M059J (cell line): Measurements from ENCODE around the gene TRAF3. TPM values are rescaled to one million over a fixed set of nuclear protein-coding genes. Genes with fewer than 3 reads are reported as not detected.

ENCODE experiments used
- DNase-seq: peaks from one replicate; pipeline ENCODE4 v3.0.0-alpha.2; 2012; ENCODE audit warnings: low read depth
- total RNA-seq: library from RNA; depleted of rRNA; stranded (reverse); fragments of >200 nt; shearing (Covaris generic); gene quantifications from 2 replicates; pipeline ENCODE4 v1.2.3, GENCODE V29; 2014

The TRAF3 gene
- total RNA-seq, 1 experiment from 2014 or later, result 16.1 TPM

GRCh38 chr14:102892651-102893050 is 115.4 kb downstream of the TRAF3 start:
- no peak for DNase-seq

DNA sequence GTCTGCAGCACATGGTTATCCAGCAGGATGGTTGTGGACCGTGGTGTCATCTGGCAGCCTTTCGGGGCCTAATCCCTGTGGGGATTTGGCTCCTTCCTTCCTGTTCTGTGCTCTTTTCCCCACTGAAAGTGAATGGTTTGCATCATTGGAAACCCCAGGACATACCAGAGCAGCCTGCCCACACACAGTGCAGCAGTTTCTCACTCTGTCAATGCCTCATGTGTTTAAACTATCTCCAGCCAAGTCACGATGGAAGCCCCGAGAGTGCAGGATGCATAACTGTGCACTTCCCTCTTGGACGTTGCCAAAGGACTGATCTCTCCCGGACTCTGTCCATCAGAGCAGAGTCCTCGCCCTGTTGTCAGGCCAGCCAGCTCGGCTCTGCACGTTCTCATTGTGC is 116.2 kb downstream of the TRAF3 start:
- DNase-seq, result no peak

- DNase-seq, result peak; percentile 3
Observed at GRCh38 chr14:102896735-102897134, 119.5 kb downstream of the TRAF3 start.

DNA sequence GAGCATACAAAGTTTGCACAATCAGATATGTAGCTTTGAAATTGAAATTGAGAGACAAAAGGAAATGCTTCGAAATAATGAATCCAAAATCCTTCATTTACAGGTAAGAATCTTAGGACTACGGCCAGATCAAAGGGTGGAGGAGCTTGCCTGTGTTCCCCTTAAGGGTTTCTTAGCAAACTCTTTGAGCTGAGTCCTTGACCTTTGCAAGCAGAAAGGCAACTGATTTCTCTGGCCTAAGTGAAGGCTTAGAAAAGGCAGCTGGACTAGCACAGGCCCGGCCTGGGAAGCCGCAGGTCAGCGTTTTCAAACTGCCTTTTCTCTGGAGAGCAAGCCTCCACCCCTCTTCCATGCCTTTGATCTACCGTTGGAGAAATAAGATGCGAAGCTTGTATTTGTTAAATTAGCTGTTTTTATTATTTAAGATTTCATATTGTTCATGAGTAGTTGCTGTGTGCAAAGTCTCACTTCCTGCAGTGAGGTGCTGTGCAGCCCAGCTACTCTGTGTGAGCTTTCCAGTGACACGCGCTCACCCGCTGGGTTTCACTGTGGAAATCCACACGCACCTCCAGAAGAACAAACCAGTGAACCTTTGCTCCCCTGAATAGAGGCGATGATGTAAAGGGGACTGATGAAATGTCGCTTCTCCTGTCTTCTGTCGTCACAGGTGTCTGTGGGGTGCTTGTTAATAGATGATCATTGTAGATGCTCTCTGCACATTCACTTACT is 120.2 kb downstream of the TRAF3 start:
- DNase-seq, result no peak

GRCh38 chr14:102898298-102898697 is 121.0 kb downstream of the TRAF3 start:
- no peak for DNase-seq

- no peak for DNase-seq
Observed at GRCh38 chr14:102898776-102899515, 121.7 kb downstream of the TRAF3 start.

- DNase-seq, result no peak
Observed at GRCh38 chr14:102899516-102899900, 122.3 kb downstream of the TRAF3 start.

DNA sequence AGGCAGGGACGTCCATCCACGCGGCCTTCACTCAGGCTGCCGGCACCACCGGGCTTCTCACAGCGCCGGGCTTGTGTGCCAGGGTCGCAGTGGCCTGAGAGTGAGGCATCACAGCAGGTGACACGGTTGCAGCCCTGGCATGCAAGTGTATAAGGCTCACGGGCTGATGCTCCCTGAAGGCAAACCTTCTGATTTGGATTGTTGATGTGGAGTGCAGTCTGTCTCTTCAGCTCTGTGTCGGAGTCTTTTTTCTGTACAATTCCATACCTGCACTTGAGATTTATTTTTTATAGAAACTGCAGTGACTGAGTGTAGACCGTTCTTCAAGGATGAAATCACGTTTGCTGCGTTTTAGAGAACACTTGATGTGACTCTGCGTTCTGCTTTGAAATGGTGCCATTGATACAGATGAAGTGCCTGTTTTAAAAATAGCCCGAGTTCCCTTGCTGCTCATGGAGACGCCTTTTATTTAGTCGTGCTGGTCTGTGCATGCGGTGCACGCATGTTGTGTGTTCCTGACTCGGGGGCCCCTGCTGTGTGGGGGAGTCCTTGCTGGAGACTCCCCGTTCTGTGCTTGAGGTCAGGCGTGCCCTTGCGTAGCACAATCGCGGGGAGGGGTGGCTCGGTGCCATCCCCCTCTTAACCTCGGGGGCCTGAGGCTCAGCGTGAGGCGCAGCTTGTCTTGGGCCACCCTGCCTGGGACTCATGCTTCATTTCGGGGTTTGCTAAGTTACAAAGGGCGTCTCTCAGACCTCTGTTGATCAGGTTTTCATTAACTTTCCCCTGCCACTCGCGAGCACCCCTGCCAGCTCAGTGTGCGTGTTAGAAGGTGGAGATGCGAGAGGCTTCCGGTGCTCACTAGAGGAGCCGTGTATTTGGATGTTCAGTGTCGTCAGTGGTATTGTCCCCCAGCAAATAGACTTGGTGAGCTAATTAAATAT is 123.7 kb downstream of the TRAF3 start:
- DNase-seq, result no peak

DNA sequence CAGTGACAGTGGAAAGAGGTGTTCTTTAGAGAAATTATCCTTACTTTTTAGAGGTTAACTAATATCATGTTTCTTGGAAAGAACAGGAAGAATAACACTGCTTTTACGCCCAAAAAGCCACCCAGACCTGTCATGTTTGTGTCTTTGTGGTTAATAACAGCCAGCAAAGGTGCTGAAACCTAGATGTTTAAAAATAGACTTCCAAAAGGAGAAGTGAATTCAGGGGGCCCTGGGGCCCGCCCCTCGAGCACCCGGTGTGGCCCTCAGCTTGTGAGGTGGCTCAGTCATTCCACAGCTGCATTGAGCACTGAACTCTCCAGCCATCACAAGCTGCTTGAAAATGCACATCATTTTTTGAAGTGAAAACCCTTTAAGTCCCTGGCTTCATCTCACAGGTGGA is 124.4 kb downstream of the TRAF3 start:
- DNase-seq, result no peak

DNA sequence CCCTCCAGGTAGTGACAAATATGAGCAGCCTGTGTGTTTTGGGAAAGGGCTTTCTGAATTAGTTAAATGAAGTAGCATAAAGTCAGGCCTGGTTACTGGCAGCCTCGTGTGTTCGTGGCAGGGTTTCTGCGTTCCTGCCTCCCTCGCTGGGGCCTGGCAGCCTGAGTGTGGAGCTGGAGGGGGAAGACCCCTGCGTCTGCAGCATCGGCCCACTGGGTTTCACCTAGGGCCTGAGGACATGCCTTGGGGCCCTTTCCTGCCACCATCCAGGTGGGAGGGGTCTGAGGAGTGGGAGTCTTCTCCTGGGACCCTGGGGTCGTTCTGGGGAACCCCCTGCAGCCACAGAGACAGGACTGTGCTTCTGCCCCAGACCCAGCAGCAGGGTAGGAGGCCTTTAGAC is 124.8 kb downstream of the TRAF3 start:
- no peak for DNase-seq

- no peak for DNase-seq
Observed at GRCh38 chr14:102902523-102903247, 125.4 kb downstream of the TRAF3 start.

- no peak for DNase-seq
Observed at GRCh38 chr14:102903248-102903888, 126.1 kb downstream of the TRAF3 start.

DNA sequence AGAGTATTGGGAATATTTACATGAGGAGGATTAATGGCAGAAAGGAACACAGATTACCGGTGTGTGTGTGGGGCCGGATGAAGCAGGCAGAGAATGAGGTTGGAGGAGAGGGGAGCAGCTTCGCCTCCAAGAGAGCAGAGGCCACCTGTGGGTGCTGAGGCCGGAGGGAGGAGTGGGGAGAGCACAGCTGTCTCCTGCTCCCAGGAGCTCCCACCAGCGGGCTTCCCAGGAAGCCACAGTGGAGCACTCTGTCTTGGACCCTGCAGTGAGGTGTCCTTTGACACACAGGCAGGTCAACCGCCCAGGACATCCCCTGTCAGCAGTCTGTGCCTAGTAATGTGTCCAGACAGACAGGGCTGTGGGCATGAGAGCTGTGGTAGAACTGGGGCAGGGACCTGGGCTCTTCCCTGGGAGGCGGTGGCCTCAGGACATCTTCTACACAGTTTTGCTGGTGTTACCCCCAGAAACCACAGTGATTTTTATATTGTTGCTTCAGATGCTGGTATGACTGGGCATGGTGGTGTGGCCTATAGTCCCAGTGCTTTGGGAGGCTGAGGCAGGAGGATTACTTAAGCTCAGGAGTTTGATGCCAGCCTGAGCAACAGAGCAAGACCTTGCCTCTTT is 126.8 kb downstream of the TRAF3 start:
- no peak for DNase-seq

DNA sequence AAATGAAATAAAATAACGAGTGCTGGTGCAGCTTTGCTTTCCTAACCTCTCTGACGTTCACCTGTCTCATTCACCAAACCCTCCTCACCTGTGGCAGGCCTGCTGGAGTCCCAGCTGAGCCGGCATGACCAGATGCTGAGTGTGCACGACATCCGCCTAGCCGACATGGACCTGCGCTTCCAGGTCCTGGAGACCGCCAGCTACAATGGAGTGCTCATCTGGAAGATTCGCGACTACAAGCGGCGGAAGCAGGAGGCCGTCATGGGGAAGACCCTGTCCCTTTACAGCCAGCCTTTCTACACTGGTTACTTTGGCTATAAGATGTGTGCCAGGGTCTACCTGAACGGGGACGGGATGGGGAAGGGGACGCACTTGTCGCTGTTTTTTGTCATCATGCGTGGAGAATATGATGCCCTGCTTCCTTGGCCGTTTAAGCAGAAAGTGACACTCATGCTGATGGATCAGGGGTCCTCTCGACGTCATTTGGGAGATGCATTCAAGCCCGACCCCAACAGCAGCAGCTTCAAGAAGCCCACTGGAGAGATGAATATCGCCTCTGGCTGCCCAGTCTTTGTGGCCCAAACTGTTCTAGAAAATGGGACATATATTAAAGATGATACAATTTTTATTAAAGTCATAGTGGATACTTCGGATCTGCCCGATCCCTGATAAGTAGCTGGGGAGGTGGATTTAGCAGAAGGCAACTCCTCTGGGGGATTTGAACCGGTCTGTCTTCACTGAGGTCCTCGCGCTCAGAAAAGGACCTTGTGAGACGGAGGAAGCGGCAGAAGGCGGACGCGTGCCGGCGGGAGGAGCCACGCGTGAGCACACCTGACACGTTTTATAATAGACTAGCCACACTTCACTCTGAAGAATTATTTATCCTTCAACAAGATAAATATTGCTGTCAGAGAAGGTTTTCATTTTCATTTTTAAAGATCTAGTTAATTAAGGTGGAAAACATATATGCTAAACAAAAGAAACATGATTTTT is 128.2 kb downstream of the TRAF3 start:
- no peak for DNase-seq

GRCh38 chr14:102906616-102907302 is 129.5 kb downstream of the TRAF3 start:
- no peak for DNase-seq

GRCh38 chr14:102907303-102907844 is 130.1 kb downstream of the TRAF3 start:
- no peak for DNase-seq

DNA sequence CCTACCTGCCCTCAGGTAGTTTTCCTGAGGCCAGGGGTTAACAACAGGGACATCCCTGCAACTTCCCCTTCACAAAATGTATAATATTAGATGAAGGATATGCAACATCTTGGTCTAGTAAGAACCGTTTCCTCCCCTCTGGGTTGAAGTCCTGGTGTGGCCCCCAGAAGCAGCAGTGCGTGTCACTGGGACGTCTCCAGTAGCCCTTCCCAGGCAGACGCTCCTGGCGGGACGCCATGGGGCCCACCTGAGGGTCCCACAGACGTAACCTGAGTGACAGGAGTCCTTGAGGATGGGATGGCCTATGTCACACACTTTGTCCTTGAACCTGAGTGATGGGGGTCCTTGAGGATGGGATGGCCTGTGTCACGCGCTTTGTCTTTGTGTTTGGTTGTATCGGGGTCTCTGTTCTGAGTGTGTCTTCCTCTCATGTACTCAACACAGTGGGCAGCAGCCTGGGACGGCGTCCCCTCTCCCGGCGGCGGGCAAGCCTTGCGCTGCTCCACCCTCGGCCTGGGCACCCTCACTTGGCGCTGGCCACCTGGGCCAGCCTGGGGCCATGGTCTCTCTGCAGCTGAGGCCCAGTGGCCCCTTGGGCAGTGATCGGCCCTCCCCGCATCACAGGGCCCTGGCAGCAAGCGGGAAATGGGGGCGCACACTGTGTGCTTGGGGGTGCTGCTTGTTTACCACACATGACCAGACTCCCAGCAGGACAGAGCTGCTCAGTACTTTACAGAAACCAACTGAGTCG is 130.9 kb downstream of the TRAF3 start:
- DNase-seq, result no peak
